GM19438 (cell line): ENCODE measurements around the gene DOK1.

Source experiments
- ATAC-seq: cut with Tn5 transposase; IDR thresholded peaks from one replicate; pipeline ENCODE4 v1.9.1; 2021; ENCODE audit warnings: low read depth; ENCODE audit not compliant: unreplicated experiment

Gene DOK1

DNA sequence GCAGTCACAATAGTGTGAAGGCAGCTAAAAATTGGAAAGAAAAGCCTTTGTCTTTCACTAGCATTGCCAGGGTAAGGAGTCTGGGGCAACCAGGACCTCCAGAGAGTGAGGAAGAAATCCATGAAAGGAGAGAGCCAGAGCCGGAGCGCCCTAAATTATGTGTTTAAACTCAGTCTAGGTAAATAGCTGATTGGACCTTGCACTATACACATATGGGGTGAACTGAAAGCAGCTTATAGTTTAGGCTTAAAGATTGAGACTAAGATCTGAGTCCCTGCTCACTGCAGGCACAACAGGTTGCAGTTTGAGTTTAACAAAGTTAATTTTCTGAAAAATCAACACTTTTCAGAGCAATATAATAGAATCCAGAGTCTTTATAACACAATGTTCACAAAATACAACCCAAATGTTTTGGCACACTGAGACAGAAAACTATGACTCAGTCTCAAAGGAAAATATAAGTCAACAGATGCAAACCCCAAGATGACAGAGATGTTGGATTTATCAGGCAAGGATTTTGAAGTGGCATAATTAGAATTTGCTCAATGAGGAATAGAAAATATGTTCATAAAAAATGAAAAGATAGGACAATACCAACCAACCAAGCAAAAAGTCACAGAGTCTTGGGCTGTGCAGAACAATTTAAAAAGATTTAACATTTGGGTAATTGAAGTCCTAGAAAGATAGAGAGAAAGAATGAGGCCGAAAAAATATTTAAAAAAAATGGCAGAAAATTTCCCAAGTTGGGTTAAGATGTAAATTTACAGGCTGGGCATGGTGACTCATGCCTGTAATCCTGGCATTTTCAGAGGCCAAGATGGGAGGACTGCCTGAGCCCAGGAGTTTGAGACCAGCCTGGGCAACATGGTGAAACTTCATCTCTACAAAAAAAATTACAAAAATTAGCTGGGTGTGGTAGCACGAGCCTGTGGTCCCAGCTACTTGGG is 39.6 kb downstream of the DOK1 start:
- ATAC-seq, result no peak

- no peak for ATAC-seq
These were observed 42.1 kb downstream of the DOK1 start for GRCh38 chr2:74596584-74596983.

DNA sequence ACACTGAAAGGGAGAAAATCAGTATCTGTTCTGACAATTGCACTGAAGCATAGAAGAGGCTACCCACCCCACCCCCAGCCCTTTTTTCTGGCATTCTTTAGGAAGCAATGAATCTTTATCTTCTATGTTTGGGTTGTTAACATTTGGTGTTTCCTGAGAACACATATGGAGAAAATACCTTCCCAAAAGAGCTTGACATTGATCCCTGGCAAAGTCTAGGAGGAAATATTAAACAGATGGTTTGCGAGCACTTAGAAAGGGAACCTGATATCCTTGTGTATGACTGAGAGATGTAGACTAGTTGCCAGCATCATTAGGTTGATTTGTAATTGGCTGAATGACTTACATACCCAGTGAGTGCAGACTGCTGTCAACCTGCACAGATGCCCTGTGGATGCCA is 42.9 kb downstream of the DOK1 start:
- no peak for ATAC-seq

- no peak for ATAC-seq
These were observed 45.2 kb downstream of the DOK1 start for GRCh38 chr2:74599676-74600075.

DNA sequence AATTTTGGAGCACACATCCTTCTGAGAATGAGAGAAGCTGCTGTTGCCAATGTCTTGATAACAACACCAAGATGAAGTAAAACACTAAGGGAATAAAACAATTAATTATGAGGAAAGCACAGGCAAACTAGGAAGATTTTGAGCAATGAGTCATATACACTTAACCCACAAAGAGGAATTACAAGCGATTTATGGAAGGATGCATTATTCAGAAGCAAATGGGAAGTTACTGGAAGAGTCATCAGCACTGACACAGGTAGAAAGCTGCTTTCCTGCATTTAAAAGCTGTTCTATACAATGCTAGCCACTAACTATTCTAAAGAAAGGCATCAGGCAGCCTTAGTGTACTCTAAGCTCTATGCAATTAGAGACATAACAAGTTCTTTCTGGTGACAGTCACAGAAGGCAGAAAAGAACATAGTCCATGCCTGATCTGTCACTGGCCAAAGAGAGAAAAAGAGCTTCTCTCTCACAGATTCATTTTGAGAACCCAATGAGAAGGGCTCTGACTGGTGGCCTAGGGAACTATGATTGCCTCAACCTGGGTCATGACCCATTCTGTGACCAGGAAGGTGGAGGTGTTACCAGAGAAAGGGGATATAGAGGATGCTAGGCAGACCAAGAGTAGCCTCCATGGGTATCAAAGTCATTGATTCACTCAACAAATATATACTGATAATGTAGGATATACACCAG is 48.2 kb downstream of the DOK1 start:
- no peak for ATAC-seq

DNA sequence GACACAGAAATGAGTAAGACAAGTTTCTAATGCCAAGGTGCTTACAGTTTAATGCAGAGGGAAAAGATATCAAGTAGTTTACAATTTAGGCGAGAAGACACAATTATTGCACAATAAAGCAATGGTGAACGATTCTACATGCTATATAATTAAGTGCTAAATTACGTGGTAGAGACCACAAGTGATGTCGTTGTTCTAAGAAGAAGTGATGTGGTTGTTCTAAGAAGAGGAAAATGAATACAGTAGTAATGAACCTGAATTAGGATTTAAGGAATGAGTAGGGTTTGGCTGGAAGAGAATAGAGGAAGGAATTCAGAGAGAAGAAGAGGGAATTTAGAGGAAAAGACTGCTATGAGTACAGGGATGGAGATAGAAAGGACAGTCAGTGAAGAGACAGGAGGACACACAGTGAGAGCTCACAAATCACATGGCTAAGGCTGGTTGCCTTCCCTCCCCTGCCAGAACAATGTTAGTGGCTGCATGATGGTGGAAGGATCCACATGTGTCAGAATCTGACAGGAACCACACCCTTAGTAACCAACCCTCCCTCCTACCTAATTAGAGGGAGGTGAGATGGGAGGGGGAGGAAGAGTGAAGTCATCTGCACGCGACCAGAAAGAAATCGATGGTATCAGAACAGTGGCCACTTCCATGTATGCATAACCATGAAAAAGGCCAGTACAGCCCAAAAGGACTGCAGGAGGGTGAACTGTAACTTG is 48.9 kb downstream of the DOK1 start:
- no peak for ATAC-seq

DNA sequence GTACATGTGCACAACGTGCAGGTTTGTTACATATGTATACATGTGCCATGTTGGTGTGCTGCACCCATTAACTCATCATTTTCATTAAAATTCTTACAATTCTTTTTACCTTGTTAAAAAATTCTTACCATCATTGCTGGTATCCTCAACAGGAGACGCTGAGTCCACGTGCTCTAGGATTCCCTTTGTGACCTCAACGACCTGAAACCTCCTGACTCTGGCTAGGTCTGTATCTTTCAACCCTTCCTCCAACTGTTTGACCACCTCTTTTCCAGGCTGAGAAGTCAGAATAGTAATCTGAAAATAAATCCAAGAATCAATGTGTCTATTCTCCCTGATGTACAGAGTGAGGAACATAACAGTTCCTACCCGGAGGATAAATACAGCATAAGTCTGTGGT is 52.4 kb downstream of the DOK1 start:
- ATAC-seq, result no peak
